Activated CD4-positive, CD25-positive, alpha-beta regulatory T cell treated with anti-CD3 and anti-CD28 coated beads, Interleukin-2, amount 50 U/mL, for 16 hours (primary cell): ENCODE data around the gene GTPBP8.
"Not testable (repeated sequence)": the region's sequence is repeated elsewhere in the genome, so short reads cannot be mapped to it uniquely, and the experiment has no call there.

Experiments
- DNase-seq: peaks from one replicate; pipeline ENCODE4 v3.0.0-alpha.2; 2020; ENCODE audit warnings: low read depth, low spot score

The GTPBP8 gene

DNA sequence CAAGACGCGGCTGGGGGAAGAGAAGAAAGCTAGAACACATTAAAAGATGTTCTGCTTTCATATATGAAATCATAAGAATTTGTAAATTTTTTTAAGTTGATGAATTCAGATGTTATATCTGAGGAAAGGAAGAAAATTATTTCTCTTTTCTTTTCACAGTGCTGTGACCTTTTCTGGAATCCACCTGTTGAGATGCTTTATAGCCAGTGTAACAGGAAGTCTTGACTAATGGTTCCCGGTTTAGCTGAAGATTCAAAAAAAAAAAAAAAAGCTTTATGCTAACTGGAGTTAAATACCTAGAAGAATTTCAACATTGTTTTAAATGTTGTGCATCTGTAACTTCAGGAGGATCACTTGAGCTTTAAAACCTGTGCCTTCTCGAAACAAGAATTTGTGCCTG lies 9.9 kb downstream of the GTPBP8 start:
- no peak for DNase-seq

DNA sequence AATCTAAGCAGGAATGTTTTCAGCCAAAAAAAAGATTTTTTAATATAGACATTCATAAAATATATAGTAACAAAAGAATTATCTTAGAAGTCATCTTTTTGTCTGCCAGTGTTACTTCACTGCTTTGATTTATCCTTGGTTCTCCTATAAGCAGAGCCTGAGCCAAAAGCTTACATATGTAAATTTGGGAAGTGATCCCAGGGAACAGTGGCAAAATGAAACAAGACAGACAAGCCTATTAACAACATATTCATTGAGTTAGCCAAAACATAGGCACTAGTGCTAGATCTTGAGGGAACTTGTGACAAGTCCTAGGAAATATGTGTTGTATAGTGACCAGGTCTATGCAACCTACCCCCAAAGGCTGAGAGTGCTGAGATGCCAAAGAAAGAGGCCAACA lies 11.3 kb downstream of the GTPBP8 start:
- DNase-seq, result no peak

- DNase-seq, result no peak
Observed at GRCh38 chr3:113002679-113003078, 11.9 kb downstream of the GTPBP8 start.

GRCh38 chr3:113005611-113006010 lies 14.8 kb downstream of the GTPBP8 start:
- DNase-seq, result no peak

- no peak for DNase-seq
Observed at GRCh38 chr3:113006359-113007056, 15.7 kb downstream of the GTPBP8 start.

DNA sequence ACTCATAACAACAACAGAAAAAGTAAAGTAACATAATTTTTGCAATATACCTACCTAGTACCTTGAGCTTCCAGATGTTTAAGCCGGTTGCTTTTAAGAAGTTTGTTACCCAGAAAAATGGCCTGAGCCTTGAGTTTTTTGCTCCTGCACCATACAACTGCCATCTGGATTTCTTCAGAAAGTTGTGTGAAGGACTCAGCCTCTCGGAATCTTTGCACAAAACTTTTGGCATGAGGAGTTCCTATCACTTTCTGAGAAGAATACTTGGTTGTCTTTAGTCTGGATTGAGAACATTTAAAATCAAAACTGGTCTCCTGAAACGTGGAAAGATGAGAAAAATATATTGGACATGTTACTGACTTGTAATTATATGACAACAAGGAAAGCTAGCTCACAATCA lies 17.3 kb downstream of the GTPBP8 start:
- no peak for DNase-seq

- no peak for DNase-seq
Observed at GRCh38 chr3:113013593-113013992, 22.8 kb downstream of the GTPBP8 start.

- DNase-seq, result no peak
Observed at GRCh38 chr3:113018536-113019181, 27.9 kb downstream of the GTPBP8 start.

DNA sequence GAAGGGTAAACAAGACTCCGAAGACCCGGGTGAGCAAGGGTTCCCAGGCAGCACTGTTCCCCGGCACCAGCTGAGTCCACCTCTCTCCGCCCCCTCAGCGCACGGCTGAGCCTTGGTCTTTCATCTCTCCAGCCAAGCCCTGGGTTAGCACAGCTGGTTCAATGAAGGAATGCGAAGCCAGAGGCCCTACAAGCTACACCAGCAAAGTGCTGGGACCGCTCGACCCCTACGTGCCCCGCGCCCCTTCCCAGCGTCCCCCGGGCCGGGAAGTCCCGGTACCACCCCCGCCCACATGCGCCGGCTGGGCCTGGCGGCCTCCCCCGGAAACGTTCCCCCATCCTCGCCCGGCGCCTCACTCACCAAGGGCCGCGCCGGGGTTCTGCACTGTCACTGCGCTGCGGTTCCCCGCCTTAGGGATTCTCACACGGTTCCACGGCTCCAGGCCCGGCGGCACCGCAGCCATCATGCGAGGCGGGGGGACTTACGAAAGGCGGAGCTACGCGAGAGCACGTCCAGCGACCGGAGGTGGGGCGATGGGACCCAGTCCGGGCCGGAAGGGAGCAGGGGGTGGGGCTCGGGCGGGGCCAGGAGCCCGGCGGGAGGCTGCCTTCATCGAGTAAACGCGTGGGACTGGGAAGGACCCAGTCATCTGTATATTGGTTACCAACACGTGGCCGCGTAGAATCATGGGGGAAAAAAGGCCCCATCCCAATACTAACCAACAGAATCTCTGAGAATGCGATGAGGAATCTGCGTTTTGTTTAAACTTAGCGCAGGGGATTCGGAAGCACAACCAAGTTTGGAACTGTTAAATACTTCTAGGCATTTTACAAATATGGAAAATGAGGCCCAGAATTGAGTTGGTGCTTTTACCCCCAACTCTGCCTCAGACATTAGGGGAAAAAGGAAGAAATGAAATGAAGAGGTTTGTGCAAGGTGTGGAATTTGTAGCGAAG lies 28.7 kb downstream of the GTPBP8 start:
- DNase-seq, result peak; percentile 58

- no peak for DNase-seq
Observed at GRCh38 chr3:113021471-113021870, 30.7 kb downstream of the GTPBP8 start.

DNA sequence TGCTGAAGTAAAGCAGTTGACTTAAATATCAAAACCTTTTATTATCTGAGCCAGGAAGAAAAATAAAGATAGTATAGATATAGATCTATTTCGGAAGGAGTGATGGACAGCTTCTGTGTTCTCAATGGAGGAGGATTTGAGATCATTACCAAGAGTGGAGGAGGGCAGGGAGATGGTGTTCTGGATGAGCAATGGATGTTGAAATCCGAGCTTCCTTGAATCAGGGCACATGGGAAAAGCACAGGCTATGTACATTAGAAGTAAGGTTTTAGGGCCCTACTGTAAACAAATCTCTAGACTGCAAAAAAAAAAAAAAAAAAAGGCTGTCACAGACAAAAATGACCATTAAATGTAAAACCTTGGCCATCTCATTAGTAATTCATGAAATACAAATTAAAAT lies 43.2 kb downstream of the GTPBP8 start:
- no peak for DNase-seq

DNA sequence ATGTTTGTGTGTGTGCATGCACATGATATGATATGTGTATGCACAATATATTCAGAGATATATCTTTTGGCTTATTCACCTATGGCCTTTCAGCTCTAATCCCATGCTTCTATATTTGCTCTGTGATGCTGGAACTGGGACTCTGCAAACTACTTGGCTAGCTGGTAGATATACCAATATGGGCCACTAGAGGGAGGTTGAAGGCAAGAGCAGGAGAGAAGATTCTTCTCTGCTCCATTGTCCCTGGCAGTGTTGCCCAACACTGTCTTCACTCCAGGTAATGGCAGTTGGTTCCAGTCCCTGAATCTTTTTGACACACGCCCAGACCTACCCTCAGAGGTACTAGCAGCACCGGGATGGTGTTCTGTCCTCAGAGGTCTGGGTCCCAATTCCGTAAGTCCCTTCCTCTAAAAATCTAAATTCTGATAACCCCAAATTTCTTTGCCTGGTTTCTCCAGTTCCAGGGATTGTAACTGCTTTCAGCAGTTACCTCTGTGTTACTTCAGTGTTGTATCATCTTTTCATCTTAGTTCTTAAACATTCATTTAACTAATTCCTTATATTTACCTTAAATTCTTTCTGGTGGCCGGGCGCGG lies 44.7 kb downstream of the GTPBP8 start:
- DNase-seq, result no peak

DNA sequence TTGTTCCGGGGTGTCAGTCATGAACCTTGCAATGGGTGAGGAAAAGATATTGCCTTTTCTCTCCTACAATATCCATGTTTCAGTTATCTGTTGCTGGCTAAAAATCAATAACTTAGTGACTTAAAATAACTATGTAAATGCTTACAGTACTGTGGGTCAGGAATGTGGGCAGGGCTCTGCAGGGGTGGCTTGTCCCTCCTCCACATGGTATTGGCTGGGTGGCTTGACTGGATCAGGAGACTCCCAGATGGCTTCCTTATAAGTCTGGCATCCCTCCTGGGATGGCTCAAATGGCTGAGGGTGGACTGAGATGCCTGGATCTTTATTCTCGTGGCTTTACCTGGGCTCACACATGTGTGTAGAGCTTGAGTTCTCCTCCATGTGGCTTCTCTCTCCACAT lies 47.5 kb downstream of the GTPBP8 start:
- DNase-seq, result no peak

DNA sequence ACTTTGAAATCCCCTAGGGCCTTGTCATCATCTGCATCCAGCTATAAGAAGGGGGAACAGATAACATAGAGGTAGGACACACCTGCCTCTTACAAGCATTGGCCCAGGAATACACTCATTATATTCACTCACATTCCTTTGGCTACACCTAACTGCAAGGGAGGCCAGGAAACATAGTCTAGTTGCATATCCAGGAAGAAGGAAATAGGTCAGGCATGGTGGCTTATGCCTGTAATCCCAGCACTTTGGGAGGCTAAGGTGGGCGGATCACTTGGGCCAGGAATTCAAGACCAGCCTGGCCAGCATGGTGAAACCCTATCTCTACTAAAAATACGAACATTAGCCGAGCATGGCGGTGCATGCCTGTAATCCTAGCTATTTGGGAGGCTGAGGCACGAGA lies 48.8 kb downstream of the GTPBP8 start:
- no peak for DNase-seq

GRCh38 chr3:113040231-113040630 lies 49.4 kb downstream of the GTPBP8 start:
- DNase-seq, result no peak

DNA sequence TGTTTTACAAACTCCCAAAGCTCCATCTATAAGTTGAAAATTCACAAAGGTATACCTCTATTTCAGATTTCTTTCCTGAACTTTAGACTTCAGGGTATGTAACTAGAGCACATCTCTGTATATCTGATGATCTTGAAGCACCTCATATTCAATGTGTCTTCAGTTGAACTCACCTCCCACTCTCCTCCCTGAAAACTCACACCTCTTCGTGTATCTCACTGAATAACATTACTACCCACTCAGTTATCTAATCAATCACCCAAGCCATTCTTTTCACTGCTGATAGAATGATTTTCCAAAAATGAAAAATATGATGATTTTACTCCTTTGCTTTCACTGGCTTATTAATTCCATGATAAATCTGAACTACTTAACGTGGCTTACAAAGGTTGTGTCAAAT lies 52.9 kb downstream of the GTPBP8 start:
- DNase-seq, result no peak

- DNase-seq, result not testable (repeated sequence)
Observed at GRCh38 chr3:113046186-113046965, 55.6 kb downstream of the GTPBP8 start.

DNA sequence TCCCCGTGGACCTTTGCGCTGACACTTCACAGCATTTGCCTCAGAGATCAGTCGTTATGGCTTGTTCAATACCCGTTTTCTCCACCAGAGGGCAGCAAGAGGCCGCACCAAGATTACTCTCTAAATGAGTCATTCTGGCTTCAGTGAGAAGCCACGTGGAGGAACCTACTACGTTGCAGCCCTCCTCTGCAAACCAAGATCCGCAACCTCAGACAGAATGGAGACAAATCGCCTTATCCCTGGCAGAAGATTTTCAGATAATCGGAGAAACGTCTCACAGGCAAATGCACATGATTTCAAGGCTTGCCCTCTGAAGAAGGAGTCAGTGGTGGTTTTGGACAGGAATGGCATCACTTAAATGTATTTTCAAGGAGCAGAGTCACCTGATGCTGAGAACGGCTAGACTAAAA lies 60.5 kb downstream of the GTPBP8 start:
- DNase-seq, result peak; percentile 78
